Type B pancreatic cell (in vitro differentiated cells): ENCODE measurements around the gene SLC13A2. TPM values are rescaled to one million over a fixed set of nuclear protein-coding genes. Genes with fewer than 3 reads are reported as not detected.
"Not testable (repeated sequence)": the region's sequence is repeated elsewhere in the genome, so short reads cannot be mapped to it uniquely, and the experiment has no call there.

ENCODE experiments used
- DNase-seq: peaks from one replicate; pipeline ENCODE4 v3.0.0; 2021; ENCODE audit warnings: mixed read lengths; ENCODE audit not compliant: unreplicated experiment; ENCODE audit errors: extremely low spot score
- H3K27ac Mint-ChIP-seq: 2 replicates; pipeline ENCODE4 v1.8.0; 2021; ENCODE audit warnings: mild to moderate bottlenecking, mixed read lengths
- H3K27me3 Mint-ChIP-seq: 2 replicates; pipeline ENCODE4 v1.8.0; 2021; ENCODE audit warnings: mixed read lengths
- H3K36me3 Mint-ChIP-seq: 2 replicates; pipeline ENCODE4 v1.8.0; 2021; ENCODE audit warnings: mixed read lengths
- H3K4me1 Mint-ChIP-seq: one replicate; pipeline ENCODE4 v1.8.0; 2021; ENCODE audit warnings: mixed read lengths; ENCODE audit not compliant: unreplicated experiment
- H3K4me3 Mint-ChIP-seq: 2 replicates; pipeline ENCODE4 v1.8.0; 2021; ENCODE audit warnings: mild to moderate bottlenecking, mixed read lengths
- H3K9me3 Mint-ChIP-seq: 2 replicates; pipeline ENCODE4 v1.8.0; 2021; ENCODE audit warnings: mixed read lengths
- CTCF ChIP-seq: fragments of 200-600 bp; sonication (generic); conservative IDR thresholded peaks from 2 replicates; pipeline ENCODE4 v1.5.0; 2021; ENCODE audit warnings: antibody characterized with exemption, mild to moderate bottlenecking
- total RNA-seq: library from RNA; stranded (reverse); gene quantifications from 2 replicates; pipeline ENCODE4 v1.2.1, GENCODE V29; 2021; ENCODE audit warnings: low replicate concordance

The SLC13A2 gene
- total RNA-seq, 1 donor from 2014 or later, result 1.2 TPM

GRCh38 chr17:28518578-28518977 lies 45.1 kb downstream of the SLC13A2 start:
- H3K4me3 Mint-ChIP-seq, result no peak overlapping the region
- H3K27ac Mint-ChIP-seq, result no peak overlapping the region
- H3K9me3 Mint-ChIP-seq, result no peaks in the 10 kb centered on the region
- no peak for DNase-seq
- no peaks in the 10 kb centered on the region for H3K36me3 Mint-ChIP-seq
- H3K27me3 Mint-ChIP-seq, result peaks cover 5% of the 10 kb centered on the region
- peaks cover 9% of the 10 kb centered on the region for H3K4me1 Mint-ChIP-seq
- TF ChIP-seq CTCF, result no peak

GRCh38 chr17:28519236-28519635 lies 45.8 kb downstream of the SLC13A2 start:
- Mint-ChIP-seq H3K4me3 (no peak overlapping the region), H3K27me3 (no peaks in the 10 kb centered on the region), H3K27ac (no peak overlapping the region), H3K4me1 (peaks cover 9% of the 10 kb centered on the region), H3K9me3 (no peaks in the 10 kb centered on the region), H3K36me3 (no peaks in the 10 kb centered on the region)
- DNase-seq, result no peak
- TF ChIP-seq CTCF, result no peak

- Mint-ChIP-seq H3K36me3 (no peaks in the 10 kb centered on the region), H3K4me1 (peaks cover 19% of the 10 kb centered on the region), H3K4me3 (no peak overlapping the region), H3K27me3 (no peaks in the 10 kb centered on the region), H3K27ac (no peak overlapping the region), H3K9me3 (no peaks in the 10 kb centered on the region)
- no peak for DNase-seq
- TF ChIP-seq CTCF, result no peak
These were observed 47.2 kb downstream of the SLC13A2 start for GRCh38 chr17:28520687-28521086.

GRCh38 chr17:28521311-28522085 lies 48.1 kb downstream of the SLC13A2 start:
- TF ChIP-seq CTCF, result no peak
- H3K4me1 Mint-ChIP-seq, result peaks cover 22% of the 10 kb centered on the region
- H3K27ac Mint-ChIP-seq, result no peak overlapping the region
- no peaks in the 10 kb centered on the region for H3K9me3 Mint-ChIP-seq
- no peaks in the 10 kb centered on the region for H3K36me3 Mint-ChIP-seq
- H3K27me3 Mint-ChIP-seq, result no peaks in the 10 kb centered on the region
- H3K4me3 Mint-ChIP-seq, result no peak overlapping the region
- no peak for DNase-seq

GRCh38 chr17:28522281-28522680 lies 48.8 kb downstream of the SLC13A2 start:
- H3K4me3 Mint-ChIP-seq, H3K27ac Mint-ChIP-seq, H3K27me3 Mint-ChIP-seq, H3K9me3 Mint-ChIP-seq, DNase-seq, H3K36me3 Mint-ChIP-seq: not testable (repeated sequence)
- H3K4me1 Mint-ChIP-seq, result peaks cover 28% of the 10 kb centered on the region

- peaks cover 30% of the 10 kb centered on the region for H3K4me1 Mint-ChIP-seq
- TF ChIP-seq CTCF, result no peak
- no peaks in the 10 kb centered on the region for H3K27me3 Mint-ChIP-seq
- H3K4me3 Mint-ChIP-seq, result no peak overlapping the region
- peak overlapping the region; percentile 67 for H3K27ac Mint-ChIP-seq
- DNase-seq, result no peak
- H3K36me3 Mint-ChIP-seq, result no peaks in the 10 kb centered on the region
- no peaks in the 10 kb centered on the region for H3K9me3 Mint-ChIP-seq
These were observed 49.7 kb downstream of the SLC13A2 start for GRCh38 chr17:28523186-28523585.
